OCI-LY1 (cell line): ENCODE results near the gene DOCK3.

Experiments used
- EZH2 ChIP-seq: fragments of 200-600 bp; sonication (generic), shearing (Covaris generic); IDR thresholded peaks from 2 replicates; pipeline ENCODE4 v1.8.0; 2017; ENCODE audit warnings: borderline replicate concordance, mixed run types, mild to moderate bottlenecking, antibody characterized with exemption, low read length, moderate library complexity, mixed read lengths
- TF ChIP-seq, protein P1 (sequence below): fragments of 200-600 bp; sonication (generic), shearing (Covaris generic); IDR thresholded peaks from 2 replicates; pipeline ENCODE4 v1.5.1; 2017; ENCODE audit warnings: mild to moderate bottlenecking, antibody characterized with exemption, low read length, moderate library complexity, mixed read lengths

GRCh38 chr3:51311055-51311454, 636.3 kb downstream of the DOCK3 start:
- TF ChIP-seq, protein P1, sequence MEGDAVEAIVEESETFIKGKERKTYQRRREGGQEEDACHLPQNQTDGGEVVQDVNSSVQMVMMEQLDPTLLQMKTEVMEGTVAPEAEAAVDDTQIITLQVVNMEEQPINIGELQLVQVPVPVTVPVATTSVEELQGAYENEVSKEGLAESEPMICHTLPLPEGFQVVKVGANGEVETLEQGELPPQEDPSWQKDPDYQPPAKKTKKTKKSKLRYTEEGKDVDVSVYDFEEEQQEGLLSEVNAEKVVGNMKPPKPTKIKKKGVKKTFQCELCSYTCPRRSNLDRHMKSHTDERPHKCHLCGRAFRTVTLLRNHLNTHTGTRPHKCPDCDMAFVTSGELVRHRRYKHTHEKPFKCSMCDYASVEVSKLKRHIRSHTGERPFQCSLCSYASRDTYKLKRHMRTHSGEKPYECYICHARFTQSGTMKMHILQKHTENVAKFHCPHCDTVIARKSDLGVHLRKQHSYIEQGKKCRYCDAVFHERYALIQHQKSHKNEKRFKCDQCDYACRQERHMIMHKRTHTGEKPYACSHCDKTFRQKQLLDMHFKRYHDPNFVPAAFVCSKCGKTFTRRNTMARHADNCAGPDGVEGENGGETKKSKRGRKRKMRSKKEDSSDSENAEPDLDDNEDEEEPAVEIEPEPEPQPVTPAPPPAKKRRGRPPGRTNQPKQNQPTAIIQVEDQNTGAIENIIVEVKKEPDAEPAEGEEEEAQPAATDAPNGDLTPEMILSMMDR = peak; percentile 46; the same call in 1 of the 2 replicates
- TF ChIP-seq EZH2 = no peak
